ENCODE data around the gene ETNK2. TPM values are rescaled to one million over a fixed set of nuclear protein-coding genes. Genes with fewer than 3 reads are reported as not detected.

ETNK2 gene
- total and polyA plus RNA-seq, 3 donors from 2014 or later = 116 to 227 (median 187) TPM

- TF ChIP-seq CTCF (IDR thresholded peaks at IDR 0.05) (no peak), POLR2A (IDR thresholded peaks at IDR 0.05) (no peak)
- H3K27me3 ChIP-seq = no peaks in the 10 kb centered on the region
- no peaks in the 10 kb centered on the region for H3K9me3 ChIP-seq
- WGBS, 2 donors = 91 to 92% methylated on average over 3 of the region's 3 CpGs
- H3K4me1 ChIP-seq = no peaks in the 10 kb centered on the region
- H3K36me3 ChIP-seq (ENCODE audit: low read depth, missing control alignments) = no peaks in the 10 kb centered on the region
- DNase-seq = no peak
- intact Hi-C loops (cut with DNase I; ENCODE audit: low total_unique reads) = no loop called here
- no peak overlapping the region for H3K4me3 ChIP-seq
- H3K27ac ChIP-seq = no peak overlapping the region
Observed at GRCh38 chr1:204192589-204193352, 40.9 kb upstream of the ETNK2 start.

DNA sequence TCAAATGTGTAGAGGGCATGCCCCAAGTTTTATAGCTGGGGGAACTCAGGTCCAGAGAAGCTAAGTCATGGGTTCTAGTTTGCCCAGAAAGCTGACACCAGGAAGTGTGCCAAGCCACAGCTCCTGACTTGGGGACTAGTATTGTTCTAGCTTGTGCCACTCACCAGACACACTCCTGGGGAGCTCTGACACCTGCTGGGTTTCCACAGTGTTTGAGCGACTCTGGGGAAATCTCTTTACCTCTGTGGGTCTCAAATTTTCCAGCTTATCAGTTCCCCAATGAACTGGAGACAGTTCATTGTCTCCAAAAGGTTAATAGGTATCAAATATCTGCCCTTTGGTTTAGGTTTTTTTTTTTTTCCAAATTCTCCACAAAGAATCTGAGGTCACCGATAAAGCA is 40.2 kb upstream of the ETNK2 start:
- H3K36me3 ChIP-seq (ENCODE audit: low read depth, missing control alignments) = no peaks in the 10 kb centered on the region
- no peaks in the 10 kb centered on the region for H3K27me3 ChIP-seq
- H3K4me3 ChIP-seq = no peak overlapping the region
- no peak for DNase-seq
- H3K9me3 ChIP-seq = no peaks in the 10 kb centered on the region
- H3K4me1 ChIP-seq = no peaks in the 10 kb centered on the region
- WGBS, 2 donors = 86 to 95% methylated on average over 2 of the region's 2 CpGs
- TF ChIP-seq CTCF (IDR thresholded peaks at IDR 0.05) = no peak
- no peak overlapping the region for H3K27ac ChIP-seq
- intact Hi-C loops (cut with DNase I; ENCODE audit: low total_unique reads) = no loop called here

DNA sequence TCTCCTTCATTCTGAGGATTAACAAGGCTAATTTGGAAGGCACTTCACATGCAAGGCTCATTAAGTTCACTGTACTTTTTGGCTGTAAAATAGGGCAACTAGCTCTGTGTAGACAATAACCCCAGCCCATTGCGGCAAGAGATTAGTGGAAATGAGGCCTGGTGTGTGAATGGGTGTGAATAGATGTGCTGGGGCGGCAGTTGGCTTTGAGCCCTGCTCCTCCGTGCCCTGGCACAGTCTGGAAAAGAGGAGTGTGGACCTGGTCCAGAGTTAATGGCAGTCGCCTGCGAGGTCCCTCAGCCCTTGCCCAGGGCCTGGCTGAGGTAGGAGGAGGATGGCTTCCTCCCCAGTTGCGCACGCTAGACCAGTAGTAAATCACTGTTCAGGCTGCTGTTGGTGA is 39.6 kb upstream of the ETNK2 start:
- Histone ChIP-seq H3K4me3 (no peak overlapping the region), H3K36me3 (ENCODE audit: low read depth, missing control alignments) (no peaks in the 10 kb centered on the region), H3K27me3 (no peaks in the 10 kb centered on the region), H3K27ac (no peak overlapping the region), H3K4me1 (no peaks in the 10 kb centered on the region), H3K9me3 (no peaks in the 10 kb centered on the region)
- WGBS, 2 donors = 73 to 79% methylated on average over 7 of the region's 7 CpGs
- intact Hi-C loops (cut with DNase I; ENCODE audit: low total_unique reads) = no loop called here
- TF ChIP-seq CTCF (IDR thresholded peaks at IDR 0.05) = no peak
- TF ChIP-seq POLR2A (IDR thresholded peaks at IDR 0.05) = no peak
- DNase-seq = no peak

- no peak for TF ChIP-seq CTCF (IDR thresholded peaks at IDR 0.05)
- TF ChIP-seq POLR2A (IDR thresholded peaks at IDR 0.05) = no peak
- no peak for DNase-seq
- 28 to 46% methylated on average over 12 to 36 of the region's 44 CpGs for WGBS, 2 donors
- Histone ChIP-seq H3K4me1 (no peaks in the 10 kb centered on the region), H3K27ac (no peak overlapping the region), H3K27me3 (no peaks in the 10 kb centered on the region), H3K9me3 (no peaks in the 10 kb centered on the region), H3K36me3 (ENCODE audit: low read depth, missing control alignments) (no peaks in the 10 kb centered on the region), H3K4me3 (peak overlapping the region in 1 of 2 donors; percentile 39)
- intact Hi-C loops (cut with DNase I; ENCODE audit: low total_unique reads) = no loop called here
Observed at GRCh38 chr1:204190212-204191211, 38.7 kb upstream of the ETNK2 start.

All from testis (tissue), 3 donors.